ENCODE results near the gene BNIP5.
A peak's percentile ranks its signal among the peaks of the same experiment; 100 is the strongest.

Gene BNIP5

DNA sequence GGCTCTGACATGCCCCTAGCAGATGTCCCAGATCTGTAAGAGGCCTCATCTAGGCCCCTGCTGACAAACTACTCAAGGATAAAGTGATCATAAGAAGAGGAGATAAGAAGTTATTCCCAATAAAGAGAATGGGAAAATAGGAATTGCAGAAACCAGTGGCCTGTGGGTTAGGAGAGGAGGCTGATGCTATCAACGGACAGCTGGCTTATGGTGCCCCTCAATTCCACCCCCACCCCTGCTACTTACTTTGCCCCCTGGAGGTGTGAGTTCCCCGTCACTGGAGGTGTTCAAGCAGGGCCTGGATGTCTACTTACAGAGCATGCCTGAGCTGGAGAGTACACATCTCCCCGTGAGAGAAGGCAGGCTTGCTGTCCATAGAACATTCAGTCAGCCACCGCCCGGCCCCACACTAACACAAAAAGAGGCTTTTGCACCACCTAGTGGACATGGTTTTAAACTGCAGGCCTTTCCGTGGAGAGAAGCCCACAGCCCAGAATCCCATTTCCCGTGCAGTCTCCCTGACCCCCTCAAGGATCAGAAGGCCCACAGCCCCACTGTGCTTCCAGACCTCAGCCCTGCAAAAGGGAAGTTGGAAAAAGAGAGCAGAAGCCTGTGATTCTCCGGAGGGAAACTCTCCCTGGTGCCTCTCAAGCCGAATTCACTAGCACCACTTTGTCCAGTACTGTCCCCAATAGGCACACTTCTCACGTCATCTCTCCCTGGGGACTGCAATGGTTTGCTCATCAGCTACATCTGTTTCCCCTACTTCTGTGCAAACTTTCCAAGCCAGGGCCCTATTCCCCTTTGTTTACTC lies 23.8 kb upstream of the BNIP5 start:
- Histone ChIP-seq H3K27ac (no peak overlapping the region), H3K4me1 (ENCODE audit: control insufficient read depth in 1 of 2, insufficient read depth in 1 of 2, low read depth in 1 of 2, low read length in 1 of 2) (peaks cover 37 to 57% of the 10 kb centered on the region in 2 experiments), H3K4me3 (ENCODE audit: low read depth in 1 of 2, low read length in 1 of 2) (no peak overlapping the region), H3K9me3 (no peaks in the 10 kb centered on the region), H3K36me3 (no peaks in the 10 kb centered on the region), H3K27me3 (no peaks in the 10 kb centered on the region)
- TF ChIP-seq, protein P1, sequence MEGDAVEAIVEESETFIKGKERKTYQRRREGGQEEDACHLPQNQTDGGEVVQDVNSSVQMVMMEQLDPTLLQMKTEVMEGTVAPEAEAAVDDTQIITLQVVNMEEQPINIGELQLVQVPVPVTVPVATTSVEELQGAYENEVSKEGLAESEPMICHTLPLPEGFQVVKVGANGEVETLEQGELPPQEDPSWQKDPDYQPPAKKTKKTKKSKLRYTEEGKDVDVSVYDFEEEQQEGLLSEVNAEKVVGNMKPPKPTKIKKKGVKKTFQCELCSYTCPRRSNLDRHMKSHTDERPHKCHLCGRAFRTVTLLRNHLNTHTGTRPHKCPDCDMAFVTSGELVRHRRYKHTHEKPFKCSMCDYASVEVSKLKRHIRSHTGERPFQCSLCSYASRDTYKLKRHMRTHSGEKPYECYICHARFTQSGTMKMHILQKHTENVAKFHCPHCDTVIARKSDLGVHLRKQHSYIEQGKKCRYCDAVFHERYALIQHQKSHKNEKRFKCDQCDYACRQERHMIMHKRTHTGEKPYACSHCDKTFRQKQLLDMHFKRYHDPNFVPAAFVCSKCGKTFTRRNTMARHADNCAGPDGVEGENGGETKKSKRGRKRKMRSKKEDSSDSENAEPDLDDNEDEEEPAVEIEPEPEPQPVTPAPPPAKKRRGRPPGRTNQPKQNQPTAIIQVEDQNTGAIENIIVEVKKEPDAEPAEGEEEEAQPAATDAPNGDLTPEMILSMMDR (IDR thresholded peaks at IDR 0.05), result peak; percentile 87

DNA sequence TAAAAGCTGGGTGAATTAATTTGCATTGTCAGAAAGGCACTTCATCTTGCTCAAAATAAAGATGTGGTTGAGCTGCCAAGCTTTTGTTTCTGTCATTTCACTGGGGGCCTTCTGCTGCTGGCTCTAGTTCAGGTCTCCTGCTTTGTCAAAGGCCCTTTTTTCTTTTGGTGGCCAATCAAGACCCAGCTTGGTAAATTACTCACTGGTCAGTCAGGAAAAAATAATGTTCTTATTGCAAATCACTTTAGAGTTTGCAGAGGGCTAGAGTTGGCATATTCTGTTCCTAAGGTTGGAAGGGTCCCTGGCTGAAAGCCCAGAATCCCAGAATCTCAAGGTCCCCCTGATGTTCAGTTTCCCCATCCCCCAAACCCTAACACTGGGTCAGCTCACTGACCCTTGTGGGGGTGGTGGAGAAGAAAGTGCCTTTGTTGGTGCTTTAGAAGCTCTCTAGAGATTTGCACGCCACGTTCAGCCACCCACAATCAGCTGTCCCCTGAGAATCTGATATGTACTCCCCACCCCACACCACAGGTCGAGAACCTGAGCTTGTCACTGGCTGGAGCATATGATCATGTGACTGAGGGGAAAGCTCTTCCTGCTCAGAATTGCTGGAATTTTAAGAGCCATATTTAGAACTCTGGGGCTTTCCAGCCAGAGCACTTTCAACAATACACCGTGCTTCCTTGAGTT lies 21.7 kb upstream of the BNIP5 start:
- Histone ChIP-seq H3K9me3 (no peaks in the 10 kb centered on the region), H3K4me1 (ENCODE audit: control insufficient read depth in 1 of 2, insufficient read depth in 1 of 2, low read depth in 1 of 2, low read length in 1 of 2) (peaks cover 28 to 43% of the 10 kb centered on the region in 2 experiments), H3K27me3 (no peaks in the 10 kb centered on the region), H3K4me3 (ENCODE audit: low read depth in 1 of 2, low read length in 1 of 2) (no peak overlapping the region), H3K36me3 (no peaks in the 10 kb centered on the region), H3K27ac (no peak overlapping the region)
- TF ChIP-seq, protein P1 (IDR thresholded peaks at IDR 0.05), result no peak

DNA sequence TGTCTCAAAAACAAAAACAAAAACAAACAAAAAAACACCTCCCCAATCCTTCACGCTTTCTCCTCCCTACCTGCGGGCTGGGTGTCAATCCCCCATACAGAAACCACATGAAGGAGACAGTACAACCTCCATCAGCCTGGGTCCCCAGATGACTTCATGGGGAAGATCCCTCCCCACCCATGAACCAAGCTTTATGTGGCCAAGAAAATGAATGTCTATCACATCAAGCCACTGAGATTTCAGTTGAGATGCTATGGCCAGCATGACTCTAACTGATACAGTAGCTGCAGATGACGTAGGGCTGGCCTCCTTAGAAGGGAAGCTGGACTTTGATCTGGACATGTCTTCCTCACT lies 21.2 kb upstream of the BNIP5 start:
- H3K27me3 ChIP-seq, result no peaks in the 10 kb centered on the region
- no peaks in the 10 kb centered on the region for H3K9me3 ChIP-seq
- H3K27ac ChIP-seq, result no peak overlapping the region
- TF ChIP-seq, protein P1 (IDR thresholded peaks at IDR 0.05), result no peak
- H3K36me3 ChIP-seq, result no peaks in the 10 kb centered on the region
- peaks cover 23 to 38% of the 10 kb centered on the region in 2 experiments for H3K4me1 ChIP-seq (ENCODE audit: control insufficient read depth in 1 of 2, insufficient read depth in 1 of 2, low read depth in 1 of 2, low read length in 1 of 2)
- H3K4me3 ChIP-seq (ENCODE audit: low read depth in 1 of 2, low read length in 1 of 2), result no peak overlapping the region

DNA sequence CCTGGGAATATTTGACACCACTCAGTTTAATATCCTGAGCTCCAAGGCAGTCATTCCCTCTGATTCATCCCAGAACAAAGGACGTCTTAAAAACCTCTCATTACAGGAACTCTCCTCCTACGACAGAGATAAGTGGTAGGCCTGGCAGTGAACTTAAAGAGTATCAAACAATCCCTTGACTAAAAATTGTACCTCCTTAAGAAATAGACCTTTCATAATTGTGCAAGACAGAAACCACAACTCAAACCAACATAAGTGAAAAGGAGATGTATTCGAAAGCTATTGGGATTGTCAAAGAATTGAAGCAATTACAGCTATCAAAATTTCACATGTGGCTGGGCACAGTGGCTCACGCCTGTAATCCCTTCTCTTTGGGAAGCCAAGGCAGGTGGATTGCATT lies 19.1 kb upstream of the BNIP5 start:
- H3K36me3 ChIP-seq, result no peaks in the 10 kb centered on the region
- no peaks in the 10 kb centered on the region for H3K27me3 ChIP-seq
- H3K9me3 ChIP-seq, result no peaks in the 10 kb centered on the region
- H3K4me1 ChIP-seq (ENCODE audit: control insufficient read depth in 1 of 2, insufficient read depth in 1 of 2, low read depth in 1 of 2, low read length in 1 of 2), result peaks cover 14 to 20% of the 10 kb centered on the region in 2 experiments
- H3K4me3 ChIP-seq (ENCODE audit: low read depth in 1 of 2, low read length in 1 of 2), result no peak overlapping the region
- H3K27ac ChIP-seq, result no peak overlapping the region
- TF ChIP-seq, protein P1 (IDR thresholded peaks at IDR 0.05), result no peak

DNA sequence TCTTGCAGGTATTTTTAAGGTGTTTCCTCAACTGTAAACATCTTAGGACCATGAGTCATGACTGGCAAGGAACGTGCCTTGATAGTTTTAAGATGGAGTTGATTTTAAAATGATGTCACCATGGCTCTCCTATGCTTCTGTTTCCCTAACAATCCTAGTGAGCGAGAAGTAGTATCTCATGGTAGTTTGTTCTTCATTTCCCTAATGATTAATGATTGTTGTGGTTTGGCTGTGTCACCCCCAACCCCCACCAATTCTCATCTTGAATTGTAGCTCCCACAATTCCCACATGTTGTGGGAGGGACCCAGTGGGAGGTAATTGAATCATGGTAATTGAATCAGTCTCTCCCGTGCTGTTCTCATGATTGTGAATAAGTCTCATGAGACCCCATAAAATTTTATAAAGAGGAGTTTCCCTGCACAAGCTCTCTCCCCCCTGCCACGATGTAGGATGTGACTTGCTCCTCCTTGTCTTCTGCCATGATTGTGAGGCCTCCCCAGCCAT lies 16.8 kb upstream of the BNIP5 start:
- no peaks in the 10 kb centered on the region for H3K9me3 ChIP-seq

More for the DNA sequence above, 16.8 kb upstream of the BNIP5 start:
- H3K27ac ChIP-seq, result no peak overlapping the region
- no peaks in the 10 kb centered on the region for H3K36me3 ChIP-seq
- H3K4me1 ChIP-seq (ENCODE audit: control insufficient read depth in 1 of 2, insufficient read depth in 1 of 2, low read depth in 1 of 2, low read length in 1 of 2), result peaks cover 8 to 13% of the 10 kb centered on the region in 2 experiments
- H3K27me3 ChIP-seq, result no peaks in the 10 kb centered on the region
- TF ChIP-seq, protein P1 (IDR thresholded peaks at IDR 0.05), result no peak
- no peak overlapping the region for H3K4me3 ChIP-seq (ENCODE audit: low read depth in 1 of 2, low read length in 1 of 2)

Measured in neutrophil (primary cell).